GM13976 (cell line): ENCODE results near the gene C1QL3.

Source experiments
- DNase-seq: peaks from one replicate; pipeline ENCODE4 v3.0.0; 2012; ENCODE audit warnings: low spot score
- CTCF ChIP-seq: IDR thresholded peaks from 2 replicates; pipeline ENCODE4 v1.5.1; 2012; ENCODE audit warnings: borderline replicate concordance, mild to moderate bottlenecking; ENCODE audit not compliant: insufficient read depth; ENCODE audit errors: extremely low read depth, missing control alignments, control extremely low read depth
- in situ Hi-C: fragments of 300-500 bp; cut with MboI; formaldehyde crosslinking; loops from one replicate; pipeline ENCODE4 v1.12.0; 2022; ENCODE audit warnings: low sequenced_read_pairs, mixed read lengths, inconsistent platforms; ENCODE audit not compliant: unreplicated experiment

Gene C1QL3

DNA sequence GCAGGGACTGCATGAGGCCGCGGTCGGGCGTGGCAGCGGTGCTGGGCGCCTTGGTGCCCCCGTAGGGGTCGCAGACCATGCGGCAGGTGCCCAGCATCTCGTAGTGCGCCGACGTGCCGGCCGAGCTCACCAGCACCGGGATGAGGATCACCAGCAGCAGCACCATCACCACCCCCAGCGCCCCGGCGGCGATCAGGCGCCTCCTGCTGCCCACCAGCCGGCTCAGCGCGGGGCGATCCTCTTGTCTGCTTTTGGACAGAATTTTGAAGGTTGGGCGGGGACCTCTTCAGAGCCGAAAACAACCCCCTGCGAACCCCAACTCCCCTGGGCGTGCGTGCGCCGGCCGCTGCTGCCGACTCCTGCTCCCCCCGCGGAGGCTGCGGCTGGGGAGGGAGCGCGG lies 779 bp downstream of the C1QL3 start:
- in situ Hi-C loops, result no loop called here
- peak; percentile 33 for TF ChIP-seq CTCF
- peak; percentile 77 for DNase-seq

GRCh38 chr10:16519908-16520861 lies 1.5 kb downstream of the C1QL3 start:
- in situ Hi-C loops, result no loop called here
- TF ChIP-seq CTCF, result no peak
- peak; percentile 58 for DNase-seq

DNA sequence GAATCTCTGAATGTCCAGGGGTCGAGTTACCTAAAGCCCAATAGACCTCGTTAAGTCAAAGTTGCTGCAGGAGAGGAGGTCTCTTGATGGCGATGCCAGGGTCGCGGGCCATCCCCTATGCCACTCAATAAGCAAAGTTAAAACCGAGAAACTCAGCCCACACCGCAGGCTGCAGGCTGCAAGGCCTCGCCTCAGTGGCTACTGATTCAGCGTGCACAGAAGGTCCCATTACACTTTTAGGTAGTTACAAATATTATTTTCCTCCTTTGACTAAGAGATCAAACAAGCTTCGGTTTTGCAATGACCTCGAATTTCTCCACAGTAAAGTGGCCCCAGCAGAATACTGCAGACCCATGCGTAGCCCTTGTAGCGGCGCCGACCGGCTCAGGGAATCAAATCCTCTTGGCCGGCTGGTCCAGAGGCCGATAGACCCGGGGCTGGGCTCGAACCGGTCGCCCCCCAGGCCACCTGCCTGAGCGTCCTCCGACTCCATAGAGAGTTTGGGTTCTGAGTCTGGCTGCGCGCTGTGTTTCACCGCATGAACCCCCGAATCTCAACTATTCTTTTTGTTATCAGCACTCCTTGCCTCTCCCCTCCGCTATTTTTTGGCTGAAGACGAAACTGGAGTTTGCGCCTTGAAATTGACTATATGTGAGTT lies 2.3 kb downstream of the C1QL3 start:
- no peak for TF ChIP-seq CTCF
- DNase-seq, result peak; percentile 23
- in situ Hi-C loops, result no loop called here

DNA sequence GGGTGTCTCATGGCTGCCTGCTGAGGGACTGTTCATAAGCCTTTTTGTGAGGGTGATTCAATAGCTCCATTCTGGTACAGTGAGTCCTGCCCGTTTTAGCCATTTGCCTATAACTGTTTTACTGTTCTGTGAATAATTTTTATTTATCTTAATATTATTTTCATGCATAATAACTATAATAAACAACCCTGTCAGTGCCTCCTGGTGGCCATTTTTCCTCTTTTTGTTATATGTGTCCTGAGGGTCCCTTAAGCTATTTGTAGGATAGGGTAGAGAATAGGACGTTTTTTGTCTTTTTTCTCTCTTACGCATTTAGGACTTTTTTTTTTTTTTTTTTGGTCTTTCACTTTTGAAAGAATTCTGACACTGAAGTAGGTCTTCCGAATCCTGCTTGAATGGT lies 2.9 kb downstream of the C1QL3 start:
- in situ Hi-C loops, result no loop called here
- no peak for TF ChIP-seq CTCF
- no peak for DNase-seq

GRCh38 chr10:16510843-16511242 lies 10.8 kb downstream of the C1QL3 start:
- no peak for DNase-seq
- no peak for TF ChIP-seq CTCF
- in situ Hi-C loops, result no loop called here

DNA sequence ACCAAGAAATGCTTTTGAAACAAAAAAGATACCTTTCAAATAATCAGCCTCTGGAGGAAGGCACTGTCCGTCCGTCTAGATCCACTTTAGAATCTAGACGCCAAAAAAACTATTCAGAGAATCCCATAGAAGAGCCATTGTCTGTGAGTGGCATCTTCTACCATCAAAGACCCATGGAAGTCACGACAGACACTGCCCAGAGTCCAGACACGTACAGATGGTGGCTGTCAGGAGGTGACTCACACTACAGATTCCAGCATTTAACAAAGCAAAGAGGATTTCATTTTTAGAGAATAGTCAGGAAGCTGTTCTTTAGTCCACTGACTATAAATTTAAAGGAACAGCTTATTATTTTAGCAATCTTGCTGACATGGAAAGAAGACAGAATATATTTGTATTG lies 11.7 kb downstream of the C1QL3 start:
- TF ChIP-seq CTCF, result no peak
- DNase-seq, result no peak
- in situ Hi-C loops, result no loop called here
